ENCODE results near the gene TOLLIP.
"Not testable (repeated sequence)": the region's sequence is repeated elsewhere in the genome, so short reads cannot be mapped to it uniquely, and the experiment has no call there.

TOLLIP gene

DNA sequence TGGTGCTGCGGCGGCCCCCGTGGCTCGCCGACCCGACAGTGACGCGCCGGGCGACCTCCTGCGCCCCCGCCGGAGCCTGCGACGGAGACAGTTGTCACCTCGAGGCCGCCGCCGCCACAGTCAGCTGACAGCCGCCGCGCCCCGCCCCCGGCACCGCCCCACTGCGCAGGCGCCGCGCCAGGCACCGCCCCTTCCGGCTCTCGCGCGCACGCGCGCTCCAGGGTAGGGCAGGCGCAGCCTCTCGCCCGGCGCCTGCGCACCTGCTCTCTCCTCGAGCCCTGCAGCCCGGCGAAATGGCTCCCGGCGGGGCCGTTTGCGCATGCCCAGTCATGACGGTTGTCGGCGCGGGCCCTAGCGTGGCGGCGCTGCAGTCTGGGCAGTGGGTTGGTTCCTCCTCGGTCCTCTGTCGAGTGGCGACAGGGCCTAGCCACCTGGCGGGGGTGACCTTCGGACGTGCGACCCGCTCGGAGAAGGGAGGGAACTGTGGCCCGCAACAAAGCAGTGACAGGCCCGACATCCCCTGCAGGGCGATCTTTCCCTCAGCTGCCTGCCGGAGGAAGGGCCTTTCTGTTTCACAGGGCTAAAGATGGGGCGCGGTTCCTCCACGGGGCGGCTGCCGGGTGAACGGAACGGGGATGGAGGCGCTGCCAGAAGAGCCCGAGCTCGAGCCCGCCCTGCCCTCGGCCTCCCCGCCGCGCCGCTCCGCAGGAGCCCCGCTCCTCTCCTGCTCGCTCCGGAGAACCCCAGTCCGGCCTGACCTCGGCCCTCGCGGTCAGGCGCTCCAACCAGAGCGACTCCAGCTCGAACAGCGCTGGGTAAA, at the start of gene TOLLIP:
Gene TOLLIP (minus strand): TSS at position 135 of the 820 bp plus-strand sequence. CDS start 134 bp downstream, at position 1.
- DNase-seq = peak; percentile 97

DNA sequence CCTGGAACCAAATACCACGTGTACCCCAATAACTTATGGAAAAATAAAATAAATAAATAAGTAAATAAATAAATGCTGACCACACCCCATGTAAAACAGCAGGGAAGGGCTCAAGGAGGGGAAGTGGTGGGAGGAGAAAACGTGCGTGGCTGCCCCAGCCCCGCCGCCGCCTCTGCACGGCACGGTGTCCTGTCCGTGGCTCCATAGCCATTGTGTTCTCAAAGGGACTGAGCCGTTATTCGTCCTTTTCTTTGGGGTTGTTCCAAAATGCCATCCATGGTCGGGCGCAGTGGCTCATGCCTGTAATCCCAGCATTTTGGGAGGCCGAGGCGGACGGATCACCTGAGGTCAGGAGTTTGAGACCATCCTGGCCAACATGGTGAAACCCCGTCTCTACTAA, 49.5 kb upstream of the TOLLIP start:
- DNase-seq = not testable (repeated sequence)

DNA sequence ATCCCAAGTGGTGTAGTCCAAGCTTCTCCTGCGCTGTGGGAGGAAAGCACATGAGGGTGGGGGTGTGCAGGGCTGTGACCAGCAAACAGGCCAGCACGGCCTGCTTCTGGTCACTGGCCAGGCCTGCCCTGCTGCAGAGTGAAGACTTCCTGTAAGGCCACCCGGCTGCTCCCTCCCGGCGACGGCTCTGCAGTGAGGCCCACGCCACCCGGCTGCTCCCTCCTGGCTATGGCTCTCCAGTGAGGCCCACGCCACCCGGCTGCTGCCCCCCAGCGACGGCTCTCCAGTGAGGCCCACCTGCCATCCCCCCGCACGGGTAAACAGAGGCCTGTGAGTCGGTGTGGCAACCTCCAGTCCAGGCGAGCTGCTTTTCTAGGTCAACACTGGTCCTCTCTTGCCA, 48.9 kb upstream of the TOLLIP start:
- no peak for DNase-seq

DNA sequence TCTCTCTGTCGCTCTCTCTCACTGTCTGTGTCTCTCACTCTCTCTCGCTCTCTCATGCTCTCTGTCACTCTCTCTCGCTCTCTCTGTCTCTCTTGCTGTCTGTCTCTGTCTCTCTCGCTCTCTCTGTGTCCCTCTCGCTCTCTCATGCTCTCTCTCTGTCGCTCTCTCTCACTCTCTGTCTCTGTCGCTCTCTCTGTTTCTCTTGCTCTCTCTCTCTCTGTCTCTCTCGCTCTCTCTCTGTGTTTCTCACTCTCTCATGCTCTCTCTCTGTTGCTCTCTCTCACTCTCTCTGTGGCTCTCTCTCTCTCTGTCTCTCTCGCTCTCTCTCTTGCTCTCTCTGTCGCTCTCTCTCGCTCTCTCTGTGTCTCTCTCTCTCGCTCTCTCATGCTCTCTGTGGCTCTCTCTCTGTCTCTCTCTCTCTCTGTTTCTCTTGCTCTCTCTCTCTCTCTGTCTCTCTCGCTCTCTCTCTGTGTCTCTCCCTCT, 47.1 kb upstream of the TOLLIP start:
- DNase-seq = no peak

DNA sequence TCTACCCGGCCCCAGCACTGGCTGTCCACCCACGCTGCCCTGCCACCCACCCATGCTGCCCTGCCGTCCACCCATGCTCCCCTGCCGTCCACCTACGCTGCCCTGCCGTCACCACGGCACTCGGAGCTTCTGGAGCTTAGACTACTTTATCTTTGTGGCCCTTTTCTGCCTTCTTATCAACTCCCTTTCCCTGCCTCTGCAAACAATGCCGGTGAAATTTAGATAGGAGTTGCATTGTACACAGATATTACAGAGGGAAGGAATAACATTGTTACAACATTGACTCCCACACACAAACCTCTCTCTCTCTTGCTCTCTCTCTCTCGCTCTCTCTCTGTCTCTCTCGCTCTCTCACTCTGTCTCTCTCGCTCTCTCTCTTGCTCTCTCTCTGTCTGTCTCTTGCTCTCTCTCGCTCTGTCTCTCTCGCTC, 46.6 kb upstream of the TOLLIP start:
- DNase-seq = no peak

DNA sequence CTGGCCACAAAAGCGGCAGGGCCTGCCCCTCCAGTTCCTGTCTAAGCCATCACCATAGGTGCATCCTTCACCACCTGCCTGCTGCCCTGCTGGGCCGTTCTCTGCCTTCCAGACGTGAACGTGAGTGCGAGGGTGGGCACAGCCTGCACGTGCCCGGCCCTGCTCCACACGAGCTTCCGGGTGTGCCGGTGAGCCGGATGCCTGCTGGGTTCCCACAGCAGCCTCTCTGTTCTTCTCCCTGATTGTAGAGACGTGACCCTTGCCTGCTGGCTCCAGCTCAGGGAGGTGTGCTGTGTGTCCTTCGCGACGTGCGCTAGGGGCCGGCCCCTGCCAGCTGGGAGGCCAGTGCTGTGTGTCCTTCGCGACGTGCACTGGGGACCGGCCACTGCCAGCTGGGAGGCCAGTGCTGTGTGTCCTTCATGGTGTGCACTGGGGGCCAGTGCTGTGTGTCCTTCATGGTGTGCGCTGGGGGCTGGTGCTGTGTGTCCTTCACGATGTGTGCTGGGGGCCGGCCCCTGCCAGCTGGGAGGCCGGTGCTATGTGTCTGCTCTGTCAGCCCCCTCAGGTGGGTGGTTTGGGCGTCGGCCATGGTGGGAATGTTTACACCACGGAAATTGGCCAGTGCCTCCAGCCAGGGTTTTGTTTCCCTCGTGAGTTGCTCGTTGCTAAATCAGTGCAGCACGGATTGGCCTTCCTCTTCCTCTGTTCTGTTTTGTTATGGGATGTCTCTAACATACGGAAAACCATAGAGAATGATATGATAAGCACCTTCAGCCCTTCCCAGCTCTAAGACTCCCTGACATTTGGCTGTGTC, 44.9 kb upstream of the TOLLIP start:
- DNase-seq = no peak

DNA sequence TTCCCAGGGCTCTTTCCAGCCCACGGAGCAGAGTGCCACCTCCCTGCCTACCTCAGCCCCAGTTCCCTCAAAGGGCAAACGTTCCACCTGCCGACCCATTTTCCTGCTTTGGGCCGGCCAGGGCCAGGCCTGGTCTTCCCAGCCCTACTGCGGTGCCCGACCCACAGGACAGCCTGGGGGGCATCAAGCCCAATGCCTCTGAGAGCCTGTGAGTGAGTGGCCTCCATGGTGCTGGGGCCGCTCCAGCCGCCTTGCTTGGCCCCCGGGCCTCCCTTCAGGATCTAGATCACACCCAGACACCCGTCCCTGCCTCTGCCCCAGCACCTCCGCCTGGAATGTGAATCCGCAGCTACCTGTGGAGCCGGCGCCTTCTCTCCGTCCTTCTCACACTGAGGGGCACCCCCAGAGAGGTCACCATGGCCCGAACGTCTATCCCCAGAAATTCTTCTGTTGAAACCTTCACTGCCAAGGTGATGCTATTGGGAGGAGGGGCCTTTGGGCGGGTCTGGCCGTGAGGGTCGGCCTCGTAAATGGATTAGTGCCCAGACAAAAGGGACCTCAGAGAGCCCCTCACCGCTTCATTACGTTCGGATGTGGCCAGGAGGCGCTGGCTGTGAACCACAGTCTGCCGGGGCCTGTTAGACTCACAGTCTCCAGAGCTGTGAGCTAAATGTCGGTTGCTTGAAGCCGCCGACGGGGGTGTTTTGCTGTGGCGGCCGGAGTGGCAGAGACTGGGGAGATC, 44.1 kb upstream of the TOLLIP start:
- no peak for DNase-seq

DNA sequence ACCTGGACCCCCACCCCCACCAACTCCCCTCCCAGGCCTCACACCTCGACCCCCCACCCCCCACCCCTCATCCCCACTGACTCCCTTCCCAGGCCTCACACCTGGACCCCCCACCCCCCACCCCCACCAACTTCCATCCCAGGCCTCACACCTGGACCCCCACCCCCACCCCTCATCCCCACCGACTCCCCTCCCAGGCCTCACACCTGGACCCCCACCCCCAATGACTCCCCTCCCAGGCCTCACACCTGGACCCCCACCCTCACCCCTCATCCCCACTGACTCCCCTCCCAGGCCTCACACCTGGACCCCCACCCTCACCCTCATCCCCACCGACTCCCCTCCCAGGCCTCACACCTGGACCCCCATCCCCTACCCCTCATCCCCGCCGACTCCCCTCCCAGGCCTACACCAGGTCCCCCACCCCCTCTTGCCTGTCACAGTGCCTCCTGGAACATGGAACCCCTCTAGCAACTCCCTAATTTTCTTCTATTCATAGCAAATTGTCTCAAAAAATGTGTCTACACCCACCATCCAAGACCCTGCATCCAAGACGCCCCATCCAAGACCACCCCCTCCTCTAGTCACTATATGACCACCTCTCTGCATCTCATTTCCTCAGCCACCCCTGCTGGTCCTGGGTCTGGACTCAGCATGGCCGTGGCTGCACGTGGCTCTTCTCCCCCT, 43.4 kb upstream of the TOLLIP start:
- DNase-seq = no peak

DNA sequence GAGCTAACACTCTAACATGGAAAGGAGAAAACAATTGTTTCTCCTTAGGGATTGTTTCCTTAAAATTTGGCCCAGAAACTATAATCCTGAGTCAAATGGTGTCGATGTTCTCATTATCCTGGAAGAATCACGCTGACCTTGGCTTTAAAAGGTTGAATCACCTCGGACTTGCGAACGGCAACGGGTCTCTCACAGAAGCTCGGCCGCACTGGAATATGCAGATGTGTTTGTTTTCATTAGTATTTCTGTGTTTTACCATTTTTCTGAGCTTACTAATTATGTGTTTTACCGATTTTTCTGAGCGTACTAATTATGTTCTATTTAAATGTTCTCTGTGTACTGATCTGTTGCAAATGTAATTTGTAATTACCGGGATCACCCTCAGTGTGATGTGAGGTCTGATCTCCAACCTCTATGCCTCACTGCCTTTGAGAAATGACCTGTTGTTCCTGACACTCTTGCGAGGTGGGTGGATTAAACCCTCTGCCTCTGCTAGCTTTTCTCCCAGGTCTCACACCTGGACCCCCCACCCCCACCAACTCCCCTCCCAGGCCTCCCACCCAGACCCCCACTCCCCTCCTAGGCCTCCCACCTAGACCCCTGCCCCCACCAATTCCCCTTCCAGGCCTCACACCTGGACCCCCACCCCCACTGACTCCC, 42.0 kb upstream of the TOLLIP start:
- DNase-seq = no peak

DNA sequence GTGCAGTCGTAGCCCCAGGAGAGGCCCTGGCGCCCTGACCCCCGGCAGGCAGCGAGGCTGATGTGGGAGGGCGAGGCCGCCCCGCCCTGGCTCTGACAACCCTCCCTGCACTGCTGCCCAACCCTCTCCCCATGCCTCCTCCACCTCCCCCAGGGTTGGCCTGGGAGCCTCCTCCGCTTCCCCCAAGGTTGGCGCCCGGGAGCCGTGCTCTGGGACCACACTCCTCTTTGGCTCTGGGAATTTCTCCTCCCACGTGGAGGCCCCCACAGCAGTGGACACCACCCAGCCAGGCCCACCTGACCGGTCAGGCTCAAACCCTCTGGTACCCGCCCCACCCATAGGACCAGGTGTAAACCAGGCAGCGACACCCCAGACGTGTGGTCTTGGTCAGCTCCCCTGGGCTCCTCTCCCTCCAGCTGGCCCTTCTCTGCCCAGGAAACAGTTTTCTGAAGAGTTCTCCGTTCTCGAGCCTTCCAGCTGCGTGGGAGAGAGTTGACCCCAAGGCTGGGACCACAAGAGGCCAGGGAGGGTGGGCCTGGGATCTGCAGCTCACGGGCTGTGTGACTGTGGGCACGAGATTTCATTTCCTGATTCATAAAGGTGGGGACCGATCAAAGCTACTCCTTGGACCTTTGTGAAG, 40.8 kb upstream of the TOLLIP start:
- DNase-seq = no peak

DNA sequence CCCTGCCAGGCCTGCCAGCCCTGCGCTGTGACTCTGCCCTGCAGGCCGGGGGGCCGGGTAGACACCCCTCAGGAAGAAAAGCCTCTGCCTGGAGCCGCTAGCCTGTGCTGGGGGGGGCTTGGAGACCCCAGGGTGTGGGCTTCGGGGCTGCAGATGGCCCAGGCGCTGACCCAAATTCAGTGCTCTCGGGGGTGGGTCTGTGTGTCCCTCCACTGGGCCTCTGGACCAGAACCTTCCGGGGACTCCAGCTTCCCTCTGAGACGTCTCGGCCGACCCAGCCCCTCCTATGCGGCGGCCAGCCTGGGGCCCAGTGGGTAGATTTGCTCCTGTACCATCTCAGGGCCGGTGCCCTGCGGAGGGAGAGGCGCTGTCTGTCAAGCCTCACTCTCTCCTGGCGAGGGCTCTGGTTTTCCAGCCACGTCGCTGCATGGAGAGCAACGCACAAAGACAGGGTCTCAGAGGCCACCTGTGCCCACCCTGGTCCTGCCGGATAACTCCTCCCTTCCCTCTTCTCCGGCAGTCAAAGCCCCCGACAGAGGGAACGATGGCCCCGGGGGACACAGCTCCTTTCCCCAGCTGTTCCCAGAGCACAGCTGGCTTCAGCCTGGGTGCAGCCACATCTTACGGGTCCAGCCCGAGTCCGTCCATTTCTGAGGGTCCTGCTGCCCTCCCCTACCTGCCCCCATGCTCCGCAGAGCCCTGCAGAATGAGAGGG, 40.1 kb upstream of the TOLLIP start:
- no peak for DNase-seq

DNA sequence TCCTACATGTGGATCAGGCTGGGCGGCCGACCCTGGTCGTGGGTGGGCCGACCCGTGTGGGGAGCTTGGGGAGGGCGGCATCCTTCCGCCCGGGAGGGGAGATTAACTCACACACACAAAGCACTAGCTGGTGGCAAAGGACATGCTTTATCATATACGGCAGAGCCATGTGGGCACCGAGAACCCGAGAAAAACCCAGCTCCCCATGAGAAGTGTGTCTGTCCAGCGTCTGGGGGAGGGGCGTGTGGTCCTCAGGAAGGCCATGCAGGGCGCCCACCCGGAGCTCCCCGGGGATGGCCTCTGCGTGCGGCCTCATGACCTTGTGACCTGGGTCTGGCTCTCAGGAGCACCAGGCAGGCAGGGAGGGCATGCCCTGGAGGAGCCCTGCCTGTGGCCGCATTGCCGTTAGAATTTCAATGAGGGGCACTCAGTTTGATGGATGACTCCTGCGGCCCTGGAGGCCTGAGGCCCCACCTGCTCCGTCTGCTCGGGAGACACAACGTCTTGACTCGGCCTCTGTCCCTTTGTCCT, 39.4 kb upstream of the TOLLIP start:
- no peak for DNase-seq

DNA sequence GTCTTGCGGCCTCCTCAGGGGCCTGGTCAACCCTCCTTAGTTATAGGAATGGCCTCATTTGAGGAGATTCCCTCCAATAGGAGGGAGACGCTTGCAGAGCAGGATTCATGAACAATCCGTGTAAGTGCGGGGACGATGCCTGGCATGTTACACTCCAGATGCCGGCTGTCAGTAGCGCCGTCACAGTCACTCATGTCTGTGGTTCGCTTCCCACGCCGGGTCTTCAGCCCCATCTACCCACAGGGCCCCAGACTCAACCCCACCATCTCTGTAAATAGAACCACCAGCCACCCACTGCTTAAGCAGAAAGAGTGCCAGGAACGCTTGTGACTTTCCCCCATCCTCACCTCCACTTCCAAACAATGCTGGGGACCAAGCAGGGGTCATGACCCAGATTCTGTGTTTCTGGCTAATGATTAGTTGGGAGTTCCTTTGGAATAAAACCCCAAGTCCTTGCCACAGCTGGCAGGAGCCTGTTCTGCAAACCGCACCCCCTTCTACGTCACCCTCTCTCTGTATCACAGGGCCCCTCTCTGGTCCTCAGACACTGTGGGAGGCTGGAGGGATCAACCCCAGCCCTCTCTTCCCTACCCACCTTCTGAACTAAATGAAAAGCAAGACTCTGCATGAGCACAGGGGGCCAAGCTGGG, 38.8 kb upstream of the TOLLIP start:
- no peak for DNase-seq

DNA sequence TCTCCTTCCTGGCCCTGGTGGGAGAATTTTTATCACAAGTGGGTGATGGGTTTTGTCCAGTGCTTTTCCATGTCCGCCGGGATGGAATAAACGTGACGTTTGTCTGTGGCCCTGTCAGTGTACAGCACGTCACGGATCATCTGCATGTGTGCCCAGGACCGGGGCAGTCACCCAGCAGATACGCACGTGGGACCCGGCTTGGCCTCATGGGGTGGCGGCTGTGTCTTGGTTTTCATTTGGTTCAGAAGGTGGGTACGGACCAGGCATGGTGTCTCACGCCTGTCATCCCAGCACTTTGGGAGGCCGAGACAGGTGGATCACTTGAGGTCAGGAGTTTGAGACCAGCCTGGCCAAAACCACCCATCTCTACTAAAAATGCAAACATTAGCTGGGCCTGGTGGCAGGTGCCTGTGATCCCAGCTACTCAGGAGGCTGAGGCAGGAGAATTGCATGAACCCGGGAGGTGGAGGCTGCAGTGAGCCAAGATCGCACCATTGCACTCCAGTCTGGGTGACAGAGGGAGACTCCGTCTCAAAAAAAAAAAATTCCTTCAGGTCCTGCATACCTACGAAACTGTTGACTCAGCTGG, 38.1 kb upstream of the TOLLIP start:
- not testable (repeated sequence) for DNase-seq

DNA sequence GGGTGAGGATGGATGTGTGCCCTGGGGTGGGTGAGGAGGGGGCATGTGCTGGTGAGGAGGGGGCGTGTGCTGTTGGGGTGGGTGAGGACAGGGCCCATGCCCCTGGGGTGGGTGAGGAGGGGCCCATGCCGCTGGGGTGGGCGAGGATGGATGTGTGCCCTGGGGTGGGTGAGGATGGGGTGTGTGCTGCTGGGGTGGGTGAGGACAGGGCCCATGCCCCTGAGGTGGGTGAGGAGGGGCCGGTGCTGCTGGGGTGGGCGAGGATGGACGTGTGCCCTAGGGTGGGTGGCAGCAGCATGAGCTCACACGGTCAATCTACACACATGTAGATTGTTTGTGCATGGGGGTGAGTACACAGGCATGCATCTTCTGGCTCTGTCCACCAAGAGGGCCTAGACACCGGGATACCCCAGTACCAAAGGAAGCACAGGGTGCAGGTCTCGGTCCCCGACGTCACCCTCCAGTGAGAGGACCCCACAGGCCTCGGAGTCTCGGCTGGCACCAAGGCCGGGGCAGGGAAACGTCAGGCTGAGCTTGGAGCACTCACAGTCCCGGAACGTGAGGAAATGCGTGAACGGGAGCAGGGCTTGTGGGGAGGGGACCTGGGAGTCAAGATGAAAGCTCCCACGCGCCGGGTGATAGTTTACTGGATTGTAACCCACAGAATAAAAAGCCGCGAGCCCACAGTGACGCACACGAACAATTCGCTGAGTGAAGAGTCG, 37.4 kb upstream of the TOLLIP start:
- no peak for DNase-seq

DNA sequence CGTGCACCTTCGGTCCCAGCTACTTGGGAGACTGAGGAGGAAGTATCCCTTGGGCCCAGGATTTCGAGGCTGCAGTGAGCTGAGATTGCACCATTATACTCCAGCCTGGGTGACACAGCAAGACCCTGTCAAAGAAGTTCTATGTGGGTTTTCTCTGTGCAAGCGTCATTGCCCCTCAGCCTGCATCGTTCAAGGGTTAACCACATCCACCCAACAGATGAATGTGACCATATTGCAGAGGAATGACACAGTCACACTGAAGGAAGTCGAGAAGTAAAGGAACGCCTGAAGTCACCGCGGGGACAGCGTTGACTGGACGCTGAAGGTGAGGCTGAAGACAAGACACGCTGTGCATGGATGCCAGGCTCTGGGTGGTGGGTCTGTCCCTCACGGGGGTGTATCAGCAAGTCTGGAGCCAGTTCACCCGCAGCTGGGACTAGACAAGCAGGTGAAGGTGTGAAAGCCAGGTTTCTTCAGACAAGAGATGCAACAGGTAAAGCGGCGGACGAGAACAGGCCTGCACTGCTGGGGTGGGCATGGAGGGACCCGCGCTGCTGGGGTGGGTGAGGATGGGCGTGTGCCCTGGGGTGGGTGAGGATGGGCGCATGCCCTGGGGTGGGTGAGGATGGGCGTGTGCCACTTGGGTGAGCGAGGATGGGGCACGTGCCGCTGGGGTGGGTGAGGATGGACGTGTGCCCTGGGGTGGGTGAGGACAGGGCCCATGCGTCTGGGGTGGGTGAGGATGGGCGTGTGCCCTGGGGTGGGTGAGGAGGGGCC, 36.5 kb upstream of the TOLLIP start:
- DNase-seq = peak; percentile 1

DNA sequence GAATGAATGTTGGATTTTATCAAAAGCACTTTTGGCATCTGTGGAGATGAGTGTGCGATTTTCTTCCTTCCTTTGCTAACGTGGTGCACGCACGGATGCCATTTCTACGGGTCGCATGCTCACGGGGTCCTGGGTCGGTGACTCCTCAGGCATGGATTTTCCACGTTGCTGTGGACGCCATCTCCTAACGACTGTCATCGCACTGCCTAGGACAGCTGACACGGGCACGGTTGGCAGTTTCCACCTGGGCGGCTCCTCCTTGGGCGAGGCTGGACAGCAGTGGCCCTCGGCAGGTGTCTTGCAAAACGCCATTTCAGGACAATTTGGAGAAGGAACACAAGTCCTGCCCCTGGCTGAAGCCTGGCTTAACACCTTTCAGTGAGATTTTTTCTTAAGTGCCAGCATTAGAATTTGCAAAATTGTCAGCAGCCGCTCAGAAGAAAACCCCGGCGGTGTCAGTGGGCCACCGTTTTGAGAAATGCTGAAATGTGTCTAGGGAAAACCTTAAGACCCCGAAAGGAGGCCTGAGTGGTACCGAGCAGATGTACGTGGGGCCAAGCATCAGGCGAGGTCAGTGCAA, 34.7 kb upstream of the TOLLIP start:
- no peak for DNase-seq
